ENCODE results near the gene APOA5. TPM values are rescaled to one million over a fixed set of nuclear protein-coding genes. Genes with fewer than 3 reads are reported as not detected.
A peak's percentile ranks its signal among the peaks of the same experiment; 100 is the strongest.

APOA5 gene
- total and polyA plus RNA-seq, 9 of the 15 experiments (the other 6 are each of a cell fraction or from before 2014, with no cell fraction given): not detected

DNA sequence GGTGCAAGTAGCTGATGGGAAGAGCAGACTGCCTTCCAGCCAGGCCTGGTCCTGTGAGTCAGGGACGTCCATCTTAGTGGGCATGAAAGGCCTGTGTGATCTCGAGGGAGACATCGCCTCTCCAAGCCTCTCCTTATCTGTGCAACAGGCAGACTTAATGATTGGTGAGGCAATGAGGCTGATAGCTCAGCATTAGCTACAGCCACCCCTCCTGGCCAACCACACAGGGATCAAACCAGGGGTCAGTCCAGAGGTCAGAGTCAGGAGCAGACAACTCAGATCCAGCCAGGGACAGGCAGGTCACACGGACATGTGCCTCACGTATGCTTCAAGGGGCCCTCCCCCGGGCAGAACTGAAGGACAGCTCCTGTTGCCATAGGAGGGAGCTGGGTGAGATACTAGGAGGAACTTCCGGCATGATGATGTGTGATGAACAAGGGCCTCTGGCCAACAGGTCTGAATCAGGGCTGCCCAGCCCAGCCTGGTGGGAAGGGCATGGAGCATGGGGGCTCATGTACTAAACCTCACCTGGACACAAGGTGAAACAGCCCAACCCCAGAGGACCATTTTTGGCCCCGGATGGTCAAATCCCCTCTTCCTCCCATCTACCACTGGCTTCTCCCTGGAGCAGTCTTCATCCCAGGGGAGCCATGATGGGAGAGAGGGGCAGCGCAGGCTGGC lies 35.2 kb upstream of the APOA5 start:
- Histone ChIP-seq H3K9ac (ENCODE audit: insufficient read depth in 1 of 2, low read depth in 2 of 2, low read length in 2 of 2) (peak overlapping the region in 1 of 2 experiments; percentile 26; a peak in 1 of 4 replicates), H3K4me3 (no peak overlapping the region), H3K79me2 (ENCODE audit: control insufficient read depth, insufficient read depth, low read length) (no peaks in the 10 kb centered on the region), H3K27me3 (ENCODE audit: control insufficient read depth in 2 of 2, insufficient read depth in 2 of 2, low read length in 2 of 2) (peaks cover 0 to 3% of the 10 kb centered on the region in 2 experiments; a peak in 1 of 5 replicates), H3K27ac (ENCODE audit: extremely low read depth, low read depth, low read length) (no peak overlapping the region), H4K20me1 (replicated peaks; ENCODE audit: control insufficient read depth, insufficient read depth, low read length) (no peaks in the 10 kb centered on the region), H3K9me1 (ENCODE audit: control insufficient read depth, insufficient read depth, low read length) (no peaks in the 10 kb centered on the region), H3K4me2 (ENCODE audit: insufficient read depth, low read length) (no peak overlapping the region; the same call in none of the 2 replicates), H2AFZ (ENCODE audit: low read depth, low read length) (peak overlapping the region; percentile 43), H3K4me1 (replicated peaks in 1 of 2; ENCODE audit: control insufficient read depth in 2 of 2, insufficient read depth in 2 of 2, low read length in 2 of 2) (peaks cover 8 to 29% of the 10 kb centered on the region in 2 experiments; a peak in 4 of 5 replicates), H3K9me3 (replicated peaks; ENCODE audit: control insufficient read depth, insufficient read depth, low read depth, low read length) (no peaks in the 10 kb centered on the region), H3K36me3 (ENCODE audit: control insufficient read depth, insufficient read depth, low read length) (no peaks in the 10 kb centered on the region)
- FAIRE-seq: no peak
- BruUV-seq (replicated peaks): no TSS peak
- in situ Hi-C loops (cut with MboI): no loop called here
- DNase-seq (ENCODE audit: extremely low read depth in 1 of 4, low spot score in 3 of 4): peak in 3 of 4 experiments; percentile 38 to 42 (median 39)
- WGBS (ENCODE audit: insufficient coverage, low coverage, missing lambda C conversion rate): 19% methylated on average over 9 of the region's 9 CpGs
- peak; percentile 19 for ATAC-seq
- TF ChIP-seq GABPA (tag; conservative IDR thresholded peaks at IDR 0.05; ENCODE audit: low read depth) (peak; percentile 30; the same call in 1 of the 2 replicates), CEBPG (CRISPR knock-in tag; IDR thresholded peaks at IDR 0.05) (peak; percentile 20; the same call in 1 of the 2 replicates), CEBPG (tag; conservative IDR thresholded peaks at IDR 0.05 in 1 of 2, IDR thresholded peaks at IDR 0.05 in 1 of 2) (no peak), PTBP1 (IDR thresholded peaks at IDR 0.05; ENCODE audit: low read depth, low read length) (no peak), MBD2 (IDR thresholded peaks at IDR 0.05; ENCODE audit: borderline replicate concordance, low read depth) (no peak), HDAC3 (IDR thresholded peaks at IDR 0.05; ENCODE audit: borderline replicate concordance, partially characterized antibody) (no peak), NFIC (IDR thresholded peaks at IDR 0.05) (no peak), RBM39 (optimal IDR thresholded peaks at IDR 0.05; ENCODE audit: low read depth, low read length) (no peak), U2AF2 (optimal IDR thresholded peaks at IDR 0.05; ENCODE audit: low read depth, low read length) (no peak), ZNF140 (CRISPR knock-in tag; IDR thresholded peaks at IDR 0.05) (no peak), PKNOX1 (IDR thresholded peaks at IDR 0.05) (peak; percentile 39; the same call in 1 of the 2 replicates), LARP7 (IDR thresholded peaks at IDR 0.05) (no peak), E2F4 (CRISPR knock-in tag; IDR thresholded peaks at IDR 0.05; ENCODE audit: low read depth) (no peak), RFX5 (IDR thresholded peaks at IDR 0.05; ENCODE audit: low read depth, low read length) (no peak), ELF4 (CRISPR knock-in tag; IDR thresholded peaks at IDR 0.05) (no peak)
- TF ChIP-seq, protein P1, sequence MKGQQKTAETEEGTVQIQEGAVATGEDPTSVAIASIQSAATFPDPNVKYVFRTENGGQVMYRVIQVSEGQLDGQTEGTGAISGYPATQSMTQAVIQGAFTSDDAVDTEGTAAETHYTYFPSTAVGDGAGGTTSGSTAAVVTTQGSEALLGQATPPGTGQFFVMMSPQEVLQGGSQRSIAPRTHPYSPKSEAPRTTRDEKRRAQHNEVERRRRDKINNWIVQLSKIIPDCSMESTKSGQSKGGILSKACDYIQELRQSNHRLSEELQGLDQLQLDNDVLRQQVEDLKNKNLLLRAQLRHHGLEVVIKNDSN (CRISPR knock-in tag; IDR thresholded peaks at IDR 0.05): no peak
- POLR2A ChIA-PET: interaction anchor here (1.0 kb wide), 1 partner anchor 84 kb away, joined by 3 read pairs; no protein-coding TSS in a partner anchor
- CTCF ChIA-PET (ENCODE audit: low intra/inter-chr PET ratio): no interaction called here
- intact Hi-C loops (cut with micrococcal nuclease): no loop called here

All from K562 (cell line).